ENCODE data around the gene POFUT2. TPM values are rescaled to one million over a fixed set of nuclear protein-coding genes. Genes with fewer than 3 reads are reported as not detected.

The POFUT2 gene
- total RNA-seq, 2 donors from 2014 or later: 11.3 to 16.0 TPM

DNA sequence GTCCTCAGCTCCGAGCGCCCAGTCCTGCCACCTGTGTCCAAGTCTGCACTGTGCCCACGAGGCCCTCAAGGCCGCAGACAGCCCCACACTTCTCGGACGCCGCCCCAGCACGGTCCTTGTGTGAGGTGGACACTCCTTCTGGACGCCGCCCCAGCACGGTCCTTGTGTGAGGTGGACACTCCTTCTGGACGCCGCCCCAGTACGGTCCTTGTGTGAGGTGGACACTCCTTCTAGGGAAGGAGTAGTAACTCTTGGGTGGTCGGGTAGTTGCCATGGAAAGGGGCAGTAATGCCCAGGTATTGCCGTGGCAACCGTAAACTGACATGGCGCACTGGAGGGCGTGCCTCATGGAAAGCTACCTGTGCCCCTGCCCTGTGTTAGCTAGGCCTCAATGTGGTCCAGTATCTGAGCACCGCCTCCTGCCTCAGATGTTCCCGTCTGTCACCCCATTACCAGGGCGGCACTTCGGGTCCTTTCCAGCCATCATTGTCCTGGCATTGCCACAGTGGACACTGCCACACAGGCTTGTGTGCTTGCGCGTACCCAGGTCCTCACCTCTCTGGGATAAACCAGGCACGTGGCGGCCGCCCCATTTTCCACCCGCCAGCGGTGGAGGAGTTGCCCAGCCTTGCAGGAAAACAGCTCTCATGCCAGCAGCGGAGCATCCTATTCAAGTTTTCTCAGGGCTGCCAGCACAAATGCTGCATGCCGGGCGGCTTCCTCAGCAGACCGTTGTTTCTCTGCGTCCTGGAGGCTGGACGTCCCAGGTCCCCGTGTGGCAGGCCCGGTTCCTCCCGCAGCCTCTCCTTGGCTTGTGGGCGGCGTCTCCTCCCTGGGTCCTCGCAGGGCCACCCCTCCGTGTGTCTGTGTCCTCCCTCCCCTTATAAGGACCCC is 40.8 kb upstream of the POFUT2 start:
- Mint-ChIP-seq H3K27ac (no peak overlapping the region), H3K9me3 (no peaks in the 10 kb centered on the region), H3K36me3 (no peaks in the 10 kb centered on the region)
- ATAC-seq: no peak
- DNase-seq (ENCODE audit: low spot score in 2 of 2): no peak

- DNase-seq (ENCODE audit: low spot score in 2 of 2) (no peak), ATAC-seq (no peak)
- no peaks in the 10 kb centered on the region for H3K36me3 Mint-ChIP-seq
- no peaks in the 10 kb centered on the region for H3K9me3 Mint-ChIP-seq
- no peak overlapping the region for H3K27ac Mint-ChIP-seq
Measured at GRCh38 chr21:45327441-45328197, 39.9 kb upstream of the POFUT2 start.

- ATAC-seq (peak in 1 of 2 donors; percentile 22), DNase-seq (ENCODE audit: low spot score in 2 of 2) (no peak)
- Mint-ChIP-seq H3K36me3 (no peaks in the 10 kb centered on the region), H3K9me3 (no peaks in the 10 kb centered on the region), H3K27ac (no peak overlapping the region)
Measured at GRCh38 chr21:45326891-45327440, 39.3 kb upstream of the POFUT2 start.

DNA sequence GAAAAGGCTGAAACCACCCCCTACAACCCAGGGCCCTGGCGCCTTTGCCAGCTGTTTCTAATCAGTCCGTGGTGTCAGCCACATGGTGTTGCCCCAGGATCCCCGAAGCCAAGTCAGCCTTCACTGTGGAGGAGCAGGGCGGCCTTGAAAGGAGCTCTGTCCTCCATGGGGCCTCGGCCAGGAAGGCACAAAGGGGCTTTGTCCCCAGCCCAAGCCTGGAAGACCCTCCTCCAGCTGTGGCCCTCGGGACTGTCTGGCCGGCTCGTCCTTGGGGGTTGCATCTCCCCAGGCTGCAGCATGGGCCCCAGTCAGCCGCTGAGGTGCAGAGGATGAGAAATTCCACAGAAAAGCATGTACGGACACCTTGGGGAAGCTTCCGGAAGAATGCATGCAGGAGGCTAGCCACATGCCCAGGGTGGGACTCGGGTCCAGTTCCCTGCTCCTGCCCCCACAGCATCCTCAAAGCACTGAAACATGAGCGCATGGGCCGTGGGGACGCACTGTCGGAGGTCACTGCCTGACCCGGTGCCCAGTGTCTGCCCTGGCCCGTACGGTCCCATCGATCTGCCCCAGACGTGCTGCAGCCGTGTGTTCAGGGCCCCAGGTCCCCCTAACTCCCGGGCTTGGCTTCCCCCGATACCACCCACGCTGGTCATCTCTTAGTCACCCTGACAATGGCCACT is 38.6 kb upstream of the POFUT2 start:
- ATAC-seq (no peak), DNase-seq (ENCODE audit: low spot score in 2 of 2) (no peak)
- H3K9me3 Mint-ChIP-seq: no peaks in the 10 kb centered on the region
- H3K36me3 Mint-ChIP-seq: no peaks in the 10 kb centered on the region
- H3K27ac Mint-ChIP-seq: no peak overlapping the region

DNA sequence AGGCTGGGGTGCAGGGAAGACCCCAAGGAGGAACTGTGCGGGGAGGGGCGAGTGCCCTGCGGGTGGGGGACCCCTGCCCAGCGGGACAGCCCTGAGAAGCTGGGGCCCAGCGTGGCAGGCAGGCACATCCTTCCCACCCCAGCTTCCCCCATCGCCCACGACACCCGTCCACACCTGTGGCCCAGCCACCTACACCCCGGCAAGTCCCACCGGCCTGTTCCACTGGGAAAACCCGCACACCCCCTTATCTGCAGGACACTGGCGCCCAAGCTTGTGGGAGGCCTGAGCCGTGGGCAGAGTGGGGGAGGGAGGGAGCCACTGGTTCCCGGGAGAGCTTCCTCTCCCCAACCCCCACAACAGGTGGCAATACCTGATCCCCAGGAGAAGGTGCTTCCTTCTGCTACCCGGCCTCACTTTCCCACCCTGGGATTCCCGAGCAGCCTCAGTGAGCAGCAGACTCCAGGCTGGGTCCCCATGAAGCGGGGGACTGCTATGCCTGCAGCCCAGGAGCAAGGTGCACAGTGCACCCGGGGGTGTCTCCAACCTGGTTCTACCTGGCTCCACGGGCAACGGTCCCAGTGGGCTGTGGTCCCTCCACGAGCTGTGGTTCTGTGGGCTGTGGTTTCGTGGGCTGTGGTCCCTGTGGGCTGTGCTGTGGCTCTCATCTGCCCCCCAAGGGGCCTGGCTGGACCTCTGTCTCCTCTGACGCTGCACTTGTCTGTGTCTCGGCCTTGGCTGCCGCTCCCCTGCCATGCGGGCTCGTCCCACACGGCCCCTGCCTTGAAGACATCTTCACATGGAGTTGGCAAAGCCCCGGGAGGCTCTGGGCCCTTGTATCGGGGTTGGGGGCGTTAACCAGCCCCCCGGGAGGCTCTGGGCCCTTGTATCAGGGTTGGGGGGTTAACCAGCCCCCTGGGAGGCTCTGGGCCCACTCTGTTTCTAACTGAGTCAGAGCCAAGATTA is 37.8 kb upstream of the POFUT2 start:
- ATAC-seq (no peak), DNase-seq (ENCODE audit: low spot score in 2 of 2) (no peak)
- H3K9me3 Mint-ChIP-seq: no peaks in the 10 kb centered on the region
- no peaks in the 10 kb centered on the region for H3K36me3 Mint-ChIP-seq
- H3K27ac Mint-ChIP-seq: no peak overlapping the region

- peak overlapping the region in 1 of 2 donors; percentile 65 for H3K27ac Mint-ChIP-seq
- no peak for ATAC-seq
- H3K36me3 Mint-ChIP-seq: no peaks in the 10 kb centered on the region
- no peak for DNase-seq (ENCODE audit: low spot score in 2 of 2)
- no peaks in the 10 kb centered on the region for H3K9me3 Mint-ChIP-seq
Measured at GRCh38 chr21:45324489-45325205, 37.0 kb upstream of the POFUT2 start.

GRCh38 chr21:45323487-45324311 is 36.0 kb upstream of the POFUT2 start:
- peak overlapping the region in 1 of 2 donors; percentile 65 for H3K27ac Mint-ChIP-seq

DNA sequence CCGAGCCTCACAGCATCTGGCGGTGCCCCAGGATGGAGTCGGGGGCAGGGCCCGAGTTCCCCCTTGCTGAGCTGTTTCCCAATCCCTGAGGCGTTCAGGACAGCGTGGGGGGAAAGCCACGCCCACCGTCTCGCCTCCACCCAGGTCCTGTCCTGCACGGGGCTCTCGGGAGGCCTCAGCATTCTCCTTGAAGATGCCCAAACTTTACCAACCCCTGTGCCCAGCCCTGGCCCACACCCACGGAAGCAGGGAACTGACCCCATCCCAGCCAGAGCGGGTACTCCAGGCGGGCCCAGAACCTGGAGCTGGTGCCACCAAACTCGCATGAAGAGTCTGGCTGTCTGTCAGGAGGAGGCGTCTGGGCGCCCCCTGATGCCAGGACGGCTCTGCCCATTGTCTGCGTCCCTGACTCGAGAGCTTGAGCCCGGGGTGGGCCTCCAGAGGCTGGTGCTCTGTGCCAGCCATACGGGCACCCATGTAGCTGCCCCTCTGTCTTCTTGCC is 35.3 kb upstream of the POFUT2 start:
- Mint-ChIP-seq H3K27ac (no peak overlapping the region), H3K36me3 (no peaks in the 10 kb centered on the region), H3K9me3 (no peaks in the 10 kb centered on the region)
- ATAC-seq (no peak), DNase-seq (ENCODE audit: low spot score in 2 of 2) (no peak)

More at GRCh38 chr21:45323487-45324311, 36.0 kb upstream of the POFUT2 start:
- no peaks in the 10 kb centered on the region for H3K9me3 Mint-ChIP-seq
- no peaks in the 10 kb centered on the region for H3K36me3 Mint-ChIP-seq
- ATAC-seq (no peak), DNase-seq (ENCODE audit: low spot score in 2 of 2) (no peak)

DNA sequence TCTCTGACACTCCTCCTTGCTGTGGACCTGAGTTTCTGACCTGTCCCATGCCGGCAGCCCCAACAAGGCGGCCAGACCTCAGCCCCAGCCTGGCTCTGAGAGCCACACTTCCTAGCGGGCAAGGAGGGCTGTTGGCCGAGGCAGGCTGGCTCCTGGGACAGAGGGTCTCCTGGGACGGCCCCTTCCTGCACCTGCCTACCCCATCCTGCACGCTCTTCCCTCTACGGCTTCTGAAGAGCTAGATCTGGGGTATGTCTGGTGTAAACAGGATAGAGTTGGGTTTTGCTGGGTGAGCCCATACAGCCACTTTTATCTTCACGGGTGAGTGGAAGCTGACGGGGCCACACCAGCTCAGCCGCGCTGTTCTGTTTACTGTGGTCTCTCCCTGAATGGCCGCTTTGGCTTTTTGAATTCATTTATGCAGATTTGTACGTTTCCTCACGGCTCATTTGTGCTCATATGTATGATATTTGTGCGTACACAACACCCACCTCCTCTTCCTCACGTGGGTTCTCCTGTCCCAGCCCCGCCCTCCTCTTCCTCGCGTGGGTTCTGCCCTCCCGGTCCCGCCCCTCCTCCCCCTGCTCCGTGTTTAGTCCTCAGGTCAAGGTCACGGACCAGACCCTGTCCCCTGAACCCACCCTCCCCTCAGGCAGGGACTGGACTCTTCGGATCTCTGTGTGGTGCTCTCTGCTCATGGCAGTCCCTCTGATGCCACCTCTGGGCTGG is 34.7 kb upstream of the POFUT2 start:
- DNase-seq (ENCODE audit: low spot score in 2 of 2) (no peak), ATAC-seq (peak; percentile 33 to 35)
- Mint-ChIP-seq H3K36me3 (no peaks in the 10 kb centered on the region), H3K27ac (no peak overlapping the region), H3K9me3 (no peaks in the 10 kb centered on the region)

- H3K36me3 Mint-ChIP-seq: no peaks in the 10 kb centered on the region
- ATAC-seq: no peak
- H3K9me3 Mint-ChIP-seq: no peaks in the 10 kb centered on the region
- no peak overlapping the region for H3K27ac Mint-ChIP-seq
- DNase-seq (ENCODE audit: low spot score in 2 of 2): no peak
Measured at GRCh38 chr21:45320261-45321025, 32.7 kb upstream of the POFUT2 start.

DNA sequence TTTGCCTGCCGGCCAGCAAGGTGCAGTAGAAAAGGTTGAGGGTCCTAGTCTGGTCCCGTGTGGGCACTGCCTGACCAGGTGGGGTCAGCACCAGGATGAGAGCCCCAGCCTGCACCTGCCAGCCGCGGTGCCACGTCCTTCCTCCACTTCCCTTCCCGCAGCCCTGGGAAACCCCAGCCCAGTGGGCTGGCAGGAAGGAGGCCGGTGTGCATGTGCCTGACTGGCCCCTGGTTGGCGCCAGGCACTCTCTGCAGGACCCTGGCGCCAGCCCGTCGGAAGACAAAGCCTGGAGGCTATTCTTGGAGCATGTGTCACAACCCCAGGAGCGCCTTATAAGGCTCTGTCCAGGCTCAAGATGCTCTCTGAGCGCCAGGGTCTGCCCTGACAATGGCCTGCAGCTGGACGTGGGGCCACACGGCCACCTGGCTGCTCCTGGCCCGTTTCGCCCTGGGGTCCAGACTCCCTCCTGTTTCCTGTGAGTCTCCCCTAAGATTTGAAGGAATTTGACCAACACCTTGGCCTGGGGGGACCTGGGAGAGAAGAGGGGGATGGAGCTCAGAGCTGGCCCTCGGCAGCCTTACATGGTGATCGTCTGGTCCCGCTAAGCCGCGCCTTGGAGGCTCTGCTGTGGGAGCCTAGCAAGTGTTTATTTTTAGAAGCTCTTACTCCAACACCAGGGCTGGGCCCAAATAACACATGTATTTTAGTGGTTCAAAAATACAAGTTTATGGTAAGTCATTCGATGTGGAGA is 31.9 kb upstream of the POFUT2 start:
- no peak for DNase-seq (ENCODE audit: low spot score in 2 of 2)
- Mint-ChIP-seq H3K27ac (no peak overlapping the region), H3K36me3 (no peaks in the 10 kb centered on the region), H3K9me3 (no peaks in the 10 kb centered on the region)
- no peak for ATAC-seq

DNA sequence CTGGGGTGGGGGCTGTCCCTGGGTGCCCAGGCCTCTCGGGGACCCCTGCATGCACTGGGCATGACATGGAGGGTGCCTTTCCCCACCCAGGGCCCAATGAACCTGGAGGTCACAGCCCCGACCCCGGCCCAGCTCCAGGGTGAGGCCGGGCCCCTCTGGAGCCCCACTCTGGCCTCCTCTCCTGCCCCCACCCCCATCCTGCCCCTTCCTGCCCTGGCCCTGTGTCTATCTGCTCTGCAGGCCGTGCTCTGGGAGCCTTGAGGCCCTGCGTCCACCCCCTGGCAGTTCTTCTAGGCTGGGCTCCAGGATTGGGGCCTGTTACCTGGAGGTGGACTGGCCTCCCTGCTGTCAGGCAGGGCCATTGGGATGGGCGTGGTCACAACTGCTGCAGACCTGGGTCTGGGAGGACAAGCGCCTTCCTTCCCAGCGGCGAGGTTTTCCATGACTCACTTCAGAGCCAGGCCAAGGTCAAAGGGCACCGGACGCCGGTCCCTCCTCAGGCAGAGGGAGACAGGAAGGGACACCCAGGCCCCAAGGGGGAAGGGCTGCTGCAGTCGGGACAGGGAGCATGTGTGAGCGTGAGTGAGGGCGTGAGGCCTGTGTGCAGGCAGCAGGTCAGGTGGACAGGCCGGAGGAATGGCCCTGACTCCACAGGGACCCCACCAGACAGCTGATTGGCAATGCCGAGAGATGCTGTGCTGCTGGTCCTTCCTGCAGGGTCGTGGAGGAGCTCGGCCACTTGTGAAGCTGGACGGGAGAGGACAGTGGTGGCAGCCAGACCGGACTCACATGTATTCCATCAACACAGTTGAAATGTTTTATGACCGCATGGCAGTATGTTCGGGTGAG is 31.1 kb upstream of the POFUT2 start:
- Mint-ChIP-seq H3K27ac (peak overlapping the region in 1 of 2 donors; percentile 47), H3K9me3 (no peaks in the 10 kb centered on the region)

More for the DNA sequence above, 31.1 kb upstream of the POFUT2 start:
- no peaks in the 10 kb centered on the region for H3K36me3 Mint-ChIP-seq
- ATAC-seq (no peak), DNase-seq (ENCODE audit: low spot score in 2 of 2) (no peak)
